OCI-LY7 (cell line): ENCODE data around the gene GJB3.

Experiments used
- EZH2phosphoT487 ChIP-seq: fragments of 200-600 bp; sonication (generic); IDR thresholded peaks from 2 replicates; pipeline ENCODE4 v1.6.1; 2018; ENCODE audit warnings: low read depth, borderline replicate concordance, mild to moderate bottlenecking, mixed run types, antibody characterized with exemption, low read length, moderate library complexity, mixed read lengths
- TF ChIP-seq, protein P1 (sequence below): fragments of 200-600 bp; sonication (generic); conservative IDR thresholded peaks from 2 replicates; pipeline ENCODE4 v1.5.1; 2014; ENCODE audit warnings: mild to moderate bottlenecking, antibody characterized with exemption, low read length, moderate library complexity, mixed read lengths

GRCh38 chr1:34759503-34760357 is 21.3 kb upstream of the GJB3 start, which contains the start of gene GJB4:
- TF ChIP-seq, protein P1, sequence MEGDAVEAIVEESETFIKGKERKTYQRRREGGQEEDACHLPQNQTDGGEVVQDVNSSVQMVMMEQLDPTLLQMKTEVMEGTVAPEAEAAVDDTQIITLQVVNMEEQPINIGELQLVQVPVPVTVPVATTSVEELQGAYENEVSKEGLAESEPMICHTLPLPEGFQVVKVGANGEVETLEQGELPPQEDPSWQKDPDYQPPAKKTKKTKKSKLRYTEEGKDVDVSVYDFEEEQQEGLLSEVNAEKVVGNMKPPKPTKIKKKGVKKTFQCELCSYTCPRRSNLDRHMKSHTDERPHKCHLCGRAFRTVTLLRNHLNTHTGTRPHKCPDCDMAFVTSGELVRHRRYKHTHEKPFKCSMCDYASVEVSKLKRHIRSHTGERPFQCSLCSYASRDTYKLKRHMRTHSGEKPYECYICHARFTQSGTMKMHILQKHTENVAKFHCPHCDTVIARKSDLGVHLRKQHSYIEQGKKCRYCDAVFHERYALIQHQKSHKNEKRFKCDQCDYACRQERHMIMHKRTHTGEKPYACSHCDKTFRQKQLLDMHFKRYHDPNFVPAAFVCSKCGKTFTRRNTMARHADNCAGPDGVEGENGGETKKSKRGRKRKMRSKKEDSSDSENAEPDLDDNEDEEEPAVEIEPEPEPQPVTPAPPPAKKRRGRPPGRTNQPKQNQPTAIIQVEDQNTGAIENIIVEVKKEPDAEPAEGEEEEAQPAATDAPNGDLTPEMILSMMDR, result no peak
- TF ChIP-seq EZH2phosphoT487, result no peak
